ENCODE measurements around the gene FSTL3. TPM values are rescaled to one million over a fixed set of nuclear protein-coding genes. Genes with fewer than 3 reads are reported as not detected.
A peak's percentile ranks its signal among the peaks of the same experiment; 100 is the strongest.
"Not testable (repeated sequence)": the region's sequence is repeated elsewhere in the genome, so short reads cannot be mapped to it uniquely, and the experiment has no call there.

Gene FSTL3
- total RNA-seq (2014; rRNA removed; shearing (Covaris generic)), result 6.4 and 7.8 TPM in 2 replicates
- polyA plus RNA-seq (2015; cell fraction: cytosol; rRNA removed), result 10.9 and 13.3 TPM in 2 replicates
- polyA plus RNA-seq (2015; cell fraction: nucleus; rRNA removed), result 36.6 and 38.4 TPM in 2 replicates

- no peak for DNase-seq (ENCODE audit: low read depth, low spot score)
- in situ Hi-C loops (cut with HindIII; ENCODE audit: low pct_unique_long_range_greater_than_20kb, low sequenced_read_pairs), result no loop called here
Measured at GRCh38 chr19:676339-677105, at the start of gene FSTL3. Gene FSTL3, plus strand, starts transcription at chr19:676392. Its CDS starts 32 bp downstream, at chr19:676424.

- DNase-seq (ENCODE audit: low read depth, low spot score); in situ Hi-C loops (cut with HindIII; ENCODE audit: low pct_unique_long_range_greater_than_20kb, low sequenced_read_pairs): not testable (repeated sequence)
Measured at GRCh38 chr19:626566-626965, 49.6 kb upstream of the FSTL3 start.

- DNase-seq (ENCODE audit: low read depth, low spot score), result no peak
- in situ Hi-C loops (cut with HindIII; ENCODE audit: low pct_unique_long_range_greater_than_20kb, low sequenced_read_pairs), result no loop called here
Measured at GRCh38 chr19:628168-628567, 48.0 kb upstream of the FSTL3 start.

- in situ Hi-C loops (cut with HindIII; ENCODE audit: low pct_unique_long_range_greater_than_20kb, low sequenced_read_pairs); DNase-seq (ENCODE audit: low read depth, low spot score): not testable (repeated sequence)
Measured at GRCh38 chr19:629515-629914, 46.7 kb upstream of the FSTL3 start.

DNA sequence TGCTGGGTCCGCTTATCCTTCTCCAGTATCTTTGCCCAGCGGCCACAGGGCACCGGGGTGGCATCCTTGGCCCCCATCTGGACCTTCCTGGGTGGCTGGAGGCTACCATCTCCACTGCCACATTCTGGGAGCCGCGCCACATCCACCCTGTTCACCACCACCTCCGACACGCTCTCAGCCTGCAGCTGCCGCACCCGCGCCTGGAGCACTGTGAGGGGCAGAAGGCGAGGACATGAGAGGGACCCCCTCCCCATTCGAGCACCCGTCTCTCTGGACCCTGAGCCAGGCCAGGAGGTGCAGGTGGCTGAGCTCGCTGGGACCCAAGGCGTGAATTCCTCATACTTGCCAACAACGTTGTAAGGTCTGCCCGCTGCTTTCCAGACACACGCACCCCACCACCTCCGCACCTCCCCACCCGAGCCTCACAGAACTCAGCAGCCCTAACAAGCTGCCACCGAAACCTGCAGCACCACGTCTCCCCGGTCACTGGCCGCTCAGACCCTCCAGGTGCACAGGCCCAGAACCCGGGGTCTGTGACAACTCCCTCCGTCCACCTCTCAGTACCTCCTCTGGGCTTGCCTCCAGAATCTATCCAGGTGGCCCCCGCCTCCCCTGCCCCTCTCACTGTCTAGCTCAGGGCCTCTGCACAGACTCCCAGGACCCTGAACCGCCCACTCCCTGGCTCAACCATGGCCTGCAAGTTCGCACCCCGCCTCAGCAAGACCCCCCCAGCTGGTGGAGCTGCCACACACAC lies 46.1 kb upstream of the FSTL3 start:
- DNase-seq (ENCODE audit: low read depth, low spot score), result no peak
- in situ Hi-C loops (cut with HindIII; ENCODE audit: low pct_unique_long_range_greater_than_20kb, low sequenced_read_pairs), result no loop called here

DNA sequence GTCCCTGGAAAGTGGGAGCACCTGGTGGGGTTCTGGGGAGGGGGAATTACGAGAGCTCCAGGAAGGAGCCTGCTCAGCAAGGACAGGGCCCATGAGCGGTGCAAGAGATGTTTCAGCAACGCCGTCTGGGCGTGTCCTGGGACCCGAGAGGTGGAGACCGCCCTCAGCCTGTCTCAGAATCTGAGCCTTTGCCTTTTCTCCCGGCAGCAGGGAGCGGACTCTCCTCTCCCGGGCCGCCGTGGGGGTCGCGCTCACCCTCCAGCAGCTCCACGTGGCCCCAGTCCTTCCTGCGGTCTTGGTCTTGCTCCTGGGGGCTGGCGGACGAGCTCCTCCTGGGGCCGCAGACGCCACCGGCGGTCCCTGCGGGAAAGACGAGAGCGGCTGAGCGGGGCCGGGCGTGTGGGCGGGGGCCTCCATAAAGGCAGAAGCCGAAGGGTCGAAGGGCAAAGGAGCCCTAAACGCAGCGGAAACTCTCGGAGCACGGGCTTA lies 43.6 kb upstream of the FSTL3 start:
- peak; percentile 39 for DNase-seq (ENCODE audit: low read depth, low spot score)
- in situ Hi-C loops (cut with HindIII; ENCODE audit: low pct_unique_long_range_greater_than_20kb, low sequenced_read_pairs), result no loop called here

DNA sequence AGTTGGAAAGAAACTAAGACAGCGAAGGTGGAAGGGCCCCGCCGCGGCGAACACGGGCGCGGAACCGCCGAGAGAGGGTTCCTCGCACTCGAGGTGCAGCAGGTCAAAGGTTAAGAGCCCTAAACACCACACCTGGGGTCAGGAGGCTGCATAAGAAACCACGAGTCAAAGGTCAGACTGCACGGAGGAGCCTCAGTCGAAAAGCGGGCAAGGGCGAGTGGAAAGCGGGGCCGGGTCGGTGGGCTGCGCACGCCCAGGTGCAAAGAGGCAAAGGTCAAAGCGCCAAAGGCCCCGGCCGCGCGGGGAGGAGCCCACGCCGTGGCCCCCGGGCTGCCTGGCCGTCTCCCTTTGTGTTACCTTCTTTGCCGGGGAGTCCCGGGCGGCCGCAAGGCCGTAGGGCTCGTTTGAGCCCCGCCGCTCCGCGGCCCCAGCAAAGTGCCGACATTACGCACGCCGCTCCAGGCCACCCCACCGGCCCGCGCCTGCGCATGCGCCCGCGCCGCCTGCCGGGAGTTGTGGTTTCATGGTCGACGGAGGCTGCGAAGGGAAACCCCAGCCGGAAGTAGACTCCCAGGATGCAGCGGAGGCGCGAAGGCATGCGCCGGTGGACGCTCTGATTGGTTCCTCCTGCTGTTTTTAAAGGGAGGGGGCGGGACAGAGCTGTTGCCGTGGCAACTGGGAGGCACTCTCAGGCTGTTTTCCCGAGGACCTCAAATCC lies 43.0 kb upstream of the FSTL3 start, which contains the start of gene POLRMT:
Gene POLRMT, minus strand, starts transcription at position 470 of the 718 bp plus-strand sequence. Its CDS starts 25 bp downstream, at position 445.
- in situ Hi-C loops (cut with HindIII; ENCODE audit: low pct_unique_long_range_greater_than_20kb, low sequenced_read_pairs), result no loop called here
- DNase-seq (ENCODE audit: low read depth, low spot score), result peak; percentile 96

DNA sequence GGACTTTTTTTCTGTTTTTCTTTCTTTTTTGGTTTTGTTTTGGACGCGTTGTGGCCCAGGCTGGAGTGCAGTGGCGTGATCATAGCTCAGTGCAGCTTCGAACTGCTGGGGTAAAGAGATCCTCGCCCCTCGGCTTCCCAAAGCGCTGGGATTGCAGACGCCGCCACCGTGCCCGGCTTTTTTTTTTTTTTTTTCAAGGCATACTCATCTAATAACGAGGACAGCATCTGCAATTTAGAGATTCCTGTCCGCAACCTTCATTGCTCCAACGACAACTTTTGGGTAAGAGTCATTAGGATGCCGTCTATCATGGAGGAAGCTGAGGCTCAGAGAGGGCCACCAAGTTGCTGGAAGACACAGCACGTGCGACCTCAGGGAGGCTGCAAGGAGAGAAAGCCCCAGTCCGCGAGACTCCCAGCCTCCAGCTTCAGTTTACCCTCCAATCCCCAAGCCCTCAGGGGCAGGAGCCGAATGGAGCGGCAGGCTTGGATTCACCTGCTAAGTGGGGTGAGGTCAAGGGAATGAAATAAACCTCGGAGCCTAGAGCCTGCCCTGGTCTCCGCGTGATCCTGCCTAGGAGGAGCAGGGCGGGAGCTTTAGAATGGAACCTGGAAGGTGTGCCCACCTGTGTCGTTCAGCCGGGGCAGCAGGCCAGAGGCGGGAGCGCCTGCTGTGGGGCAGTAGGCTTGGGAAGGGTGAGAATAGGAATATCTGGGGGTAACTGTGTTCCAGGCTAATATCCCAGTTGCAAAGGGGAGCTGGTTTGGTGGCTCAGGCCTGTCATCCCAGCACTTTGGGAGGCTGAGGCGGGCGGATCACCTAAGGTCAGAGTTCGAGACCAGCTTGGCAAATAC lies 42.2 kb upstream of the FSTL3 start:
- in situ Hi-C loops (cut with HindIII; ENCODE audit: low pct_unique_long_range_greater_than_20kb, low sequenced_read_pairs), result no loop called here
- DNase-seq (ENCODE audit: low read depth, low spot score), result no peak

GRCh38 chr19:634975-635652 lies 41.1 kb upstream of the FSTL3 start:
- in situ Hi-C loops (cut with HindIII; ENCODE audit: low pct_unique_long_range_greater_than_20kb, low sequenced_read_pairs), result no loop called here
- no peak for DNase-seq (ENCODE audit: low read depth, low spot score)

- DNase-seq (ENCODE audit: low read depth, low spot score), result no peak
- in situ Hi-C loops (cut with HindIII; ENCODE audit: low pct_unique_long_range_greater_than_20kb, low sequenced_read_pairs), result no loop called here
Measured at GRCh38 chr19:638906-639252, 37.3 kb upstream of the FSTL3 start.

GRCh38 chr19:639253-640160 lies 36.7 kb upstream of the FSTL3 start, which contains the start of gene FGF22:
Gene FGF22, plus strand, starts transcription at chr19:639879. Its CDS starts 47 bp downstream, at chr19:639926.
- DNase-seq (ENCODE audit: low read depth, low spot score), result peak; percentile 80
- in situ Hi-C loops (cut with HindIII; ENCODE audit: low pct_unique_long_range_greater_than_20kb, low sequenced_read_pairs), result no loop called here

DNA sequence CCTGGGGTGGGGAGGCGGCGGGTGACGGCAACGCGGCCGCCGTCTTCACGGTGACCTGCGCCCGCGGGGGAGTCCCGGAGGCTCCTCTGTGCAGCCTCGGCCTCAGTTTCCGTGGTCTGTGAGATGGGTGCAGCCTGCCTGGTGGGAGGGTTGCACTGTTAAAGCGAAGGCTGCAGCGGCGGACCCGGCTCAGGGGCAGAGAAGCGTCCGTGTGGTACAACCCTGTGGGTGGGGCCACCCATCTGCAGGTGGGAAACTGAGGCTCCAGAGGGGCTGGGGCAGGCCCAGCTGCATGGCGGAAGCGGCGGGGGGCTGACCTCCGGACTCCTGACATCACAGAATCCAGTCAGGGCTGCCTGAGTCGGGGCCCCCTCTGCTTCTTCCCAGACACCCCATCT lies 36.0 kb upstream of the FSTL3 start:
- DNase-seq (ENCODE audit: low read depth, low spot score), result no peak
- in situ Hi-C loops (cut with HindIII; ENCODE audit: low pct_unique_long_range_greater_than_20kb, low sequenced_read_pairs), result no loop called here

DNA sequence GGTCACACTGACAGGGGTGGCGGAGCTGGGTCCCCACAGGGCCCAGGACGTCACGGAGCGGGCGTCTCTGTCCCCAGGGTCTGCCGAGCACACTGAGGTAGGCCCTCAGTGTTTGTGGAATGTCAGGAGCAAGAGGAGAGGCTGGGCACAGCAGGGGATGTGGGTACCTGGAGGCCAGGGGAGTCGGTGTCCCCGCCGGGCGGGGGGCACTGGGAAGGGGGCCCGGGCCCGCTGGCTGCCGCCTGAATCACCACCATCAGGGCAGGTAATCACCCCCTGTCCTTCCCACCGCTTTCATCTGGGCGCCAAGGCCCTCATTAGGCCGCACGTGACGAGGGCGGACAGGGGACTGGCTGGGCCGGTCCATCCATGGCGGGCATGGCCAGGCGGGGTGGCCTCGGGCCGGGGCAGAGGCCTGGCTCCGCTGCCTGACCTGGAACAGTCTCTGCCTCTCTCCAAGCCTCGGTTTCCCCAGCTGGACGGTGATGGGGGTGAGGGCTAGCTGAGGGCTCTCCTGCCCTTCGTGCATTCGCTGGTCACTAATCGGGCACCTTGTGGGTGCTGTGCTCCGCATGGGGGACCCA lies 35.5 kb upstream of the FSTL3 start:
- in situ Hi-C loops (cut with HindIII; ENCODE audit: low pct_unique_long_range_greater_than_20kb, low sequenced_read_pairs), result no loop called here
- no peak for DNase-seq (ENCODE audit: low read depth, low spot score)

DNA sequence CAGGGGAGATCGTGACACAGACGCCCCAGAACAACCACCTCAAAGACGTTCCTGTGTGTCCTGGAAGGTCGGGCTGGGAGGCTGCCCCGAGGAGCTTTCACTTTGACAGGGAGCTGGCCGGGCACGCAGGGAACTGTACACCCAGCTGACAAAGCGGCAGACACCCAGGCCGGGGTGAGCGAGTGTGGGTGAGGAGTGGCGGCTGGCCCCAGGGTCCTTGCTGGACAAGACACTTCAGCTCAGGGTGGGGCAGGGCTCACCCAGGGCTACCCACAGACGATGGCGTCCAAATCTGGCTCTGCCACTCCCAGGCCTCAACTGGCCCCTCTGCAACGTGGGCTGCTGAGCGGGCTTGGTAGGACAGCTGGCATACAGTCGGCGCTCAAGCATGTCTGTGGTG lies 34.5 kb upstream of the FSTL3 start:
- no peak for DNase-seq (ENCODE audit: low read depth, low spot score)
- in situ Hi-C loops (cut with HindIII; ENCODE audit: low pct_unique_long_range_greater_than_20kb, low sequenced_read_pairs), result no loop called here

Measured in SK-MEL-5 (cell line).